HFF-Myc (cell line): ENCODE data around the gene MTG1.
"Not testable (repeated sequence)": the region's sequence is repeated elsewhere in the genome, so short reads cannot be mapped to it uniquely, and the experiment has no call there.

ENCODE experiments used
- DNase-seq: peaks from one replicate; pipeline ENCODE4 v3.0.0-alpha.2; 2011; ENCODE audit warnings: low read depth; ENCODE audit errors: extremely low read depth
- H3K4me3 ChIP-seq: replicated peaks from 2 replicates; pipeline ENCODE4 v1.5.1; 2011; ENCODE audit warnings: low read depth, mild to moderate bottlenecking, control low read depth, low read length
- CTCF ChIP-seq: IDR thresholded peaks from 2 replicates; pipeline ENCODE4 v1.5.1; 2012; ENCODE audit warnings: mild to moderate bottlenecking, low read depth, low read length, control low read depth; ENCODE audit errors: missing control alignments

MTG1 gene

GRCh38 chr10:133438711-133439273, 44.8 kb downstream of the MTG1 start:
- no peak for DNase-seq
- no peak overlapping the region for H3K4me3 ChIP-seq
- TF ChIP-seq CTCF, result peak; percentile 28

GRCh38 chr10:133439517-133440461, 45.8 kb downstream of the MTG1 start:
- DNase-seq, result no peak
- H3K4me3 ChIP-seq, result no peak overlapping the region
- no peak for TF ChIP-seq CTCF

- H3K4me3 ChIP-seq, result no peak overlapping the region
- no peak for DNase-seq
- TF ChIP-seq CTCF, result no peak
Measured at GRCh38 chr10:133440633-133441285, 46.8 kb downstream of the MTG1 start.

GRCh38 chr10:133441356-133441755, 47.4 kb downstream of the MTG1 start:
- H3K4me3 ChIP-seq, DNase-seq: not testable (repeated sequence)

GRCh38 chr10:133441780-133442179, 47.8 kb downstream of the MTG1 start:
- no peak for TF ChIP-seq CTCF
- no peak overlapping the region for H3K4me3 ChIP-seq
- DNase-seq, result no peak

GRCh38 chr10:133442191-133442966, 48.4 kb downstream of the MTG1 start:
- DNase-seq, result no peak
- H3K4me3 ChIP-seq, result no peak overlapping the region
- no peak for TF ChIP-seq CTCF
